ENCODE results near the gene PARD6A. TPM values are rescaled to one million over a fixed set of nuclear protein-coding genes. Genes with fewer than 3 reads are reported as not detected.

The PARD6A gene
- total and polyA plus RNA-seq, 2 donors (not counting 3 experiments of a cell fraction or from before 2014, with no cell fraction given), result 1.3 to 2.9 TPM

DNA sequence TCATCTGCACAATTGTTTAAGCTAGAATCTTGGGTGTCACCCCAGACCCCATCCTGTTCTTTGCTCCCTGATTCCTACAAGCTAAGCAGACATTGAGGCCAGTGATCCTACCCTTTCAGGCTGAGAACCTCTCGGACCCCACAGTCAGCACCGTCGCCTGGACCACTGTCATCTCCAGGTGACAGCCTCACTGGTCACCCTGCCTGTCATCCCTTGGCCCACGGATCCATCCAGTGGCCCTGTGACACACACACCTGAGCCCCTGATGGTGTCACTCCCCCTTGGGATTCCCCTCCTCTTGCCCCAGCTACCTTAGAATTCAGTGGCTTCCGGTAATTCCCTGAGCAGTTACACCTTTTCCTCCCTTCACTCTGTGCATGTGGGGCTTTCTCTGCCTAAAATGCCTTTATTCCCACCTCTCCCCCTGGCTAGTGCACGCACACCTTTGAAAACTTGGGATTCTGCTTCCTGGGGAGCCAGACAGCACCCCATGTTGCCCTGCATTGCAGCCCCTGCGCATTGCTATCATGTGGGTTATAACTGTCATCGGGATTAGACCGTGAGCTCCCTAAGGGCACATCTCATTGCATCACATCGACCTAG lies 8.8 kb downstream of the PARD6A start:
- ChIA-PET POLR2A (interaction anchor here (0.5 kb wide), 1 partner anchor 128 kb away, joined by 3 read pairs; no protein-coding TSS in a partner anchor), CTCF (interaction anchor here (5.1 to 12.7 kb wide), 2 partner anchors 123 to 148 kb away, joined by 42 to 163 read pairs; no protein-coding TSS in a partner anchor)
- intact Hi-C loops (cut with micrococcal nuclease), result no loop called here

More for the DNA sequence above, 8.8 kb downstream of the PARD6A start:
- Histone ChIP-seq H3K4me1 (ENCODE audit: control insufficient read depth, extremely low read depth, insufficient read depth, low read length) (peaks cover 31% of the 10 kb centered on the region), H3K9me3 (replicated peaks; ENCODE audit: control insufficient read depth, insufficient read depth, low read length) (no peaks in the 10 kb centered on the region), H2AFZ (ENCODE audit: low read depth, low read length) (no peak overlapping the region), H3K9ac (replicated peaks; ENCODE audit: extremely low read depth, insufficient read depth, low read length) (no peak overlapping the region), H3K9me1 (replicated peaks; ENCODE audit: control insufficient read depth, extremely low read depth, insufficient read depth, low read length) (no peaks in the 10 kb centered on the region), H4K20me1 (replicated peaks; ENCODE audit: control insufficient read depth, extremely low read depth, insufficient read depth, low read length) (no peaks in the 10 kb centered on the region), H3K4me2 (ENCODE audit: insufficient read depth, low read length) (no peak overlapping the region), H3K79me2 (ENCODE audit: control insufficient read depth, insufficient read depth, low read length) (no peaks in the 10 kb centered on the region), H3K27ac (ENCODE audit: insufficient read depth, low read depth, low read length) (no peak overlapping the region), H3K27me3 (ENCODE audit: control insufficient read depth in 2 of 2, insufficient read depth in 2 of 2, low read length in 2 of 2) (no peaks in the 10 kb centered on the region), H3K4me3 (replicated peaks in 1 of 3; ENCODE audit: insufficient read depth in 1 of 3, low read depth in 1 of 3, low read length in 3 of 3) (no peak overlapping the region), H3K36me3 (ENCODE audit: control insufficient read depth in 2 of 2, extremely low read depth in 1 of 2, insufficient read depth in 2 of 2, low read length in 2 of 2) (no peaks in the 10 kb centered on the region)
- FAIRE-seq (no peak), DNase-seq (ENCODE audit: low read depth, low spot score) (no peak)
- no TSS peak for BruUV-seq (replicated peaks)
- dilution Hi-C loops (cut with MboI; ENCODE audit: extremely low pct_ligation_motif_present, low sequenced_read_pairs), result no loop called here
- TF ChIP-seq POLR2A (IDR thresholded peaks at IDR 0.05; ENCODE audit: low read depth, low read length), result no peak
- no peak for TF ChIP-seq POLR2AphosphoS5 (IDR thresholded peaks at IDR 0.05; ENCODE audit: insufficient read depth, low read depth, low read length)
- TF ChIP-seq MYC (IDR thresholded peaks at IDR 0.05; ENCODE audit: low read depth, low read length), result no peak
- no peak for TF ChIP-seq EZH2 (IDR thresholded peaks at IDR 0.05; ENCODE audit: borderline replicate concordance, low read depth, low read length, severe bottlenecking)
- TF ChIP-seq, protein P1, sequence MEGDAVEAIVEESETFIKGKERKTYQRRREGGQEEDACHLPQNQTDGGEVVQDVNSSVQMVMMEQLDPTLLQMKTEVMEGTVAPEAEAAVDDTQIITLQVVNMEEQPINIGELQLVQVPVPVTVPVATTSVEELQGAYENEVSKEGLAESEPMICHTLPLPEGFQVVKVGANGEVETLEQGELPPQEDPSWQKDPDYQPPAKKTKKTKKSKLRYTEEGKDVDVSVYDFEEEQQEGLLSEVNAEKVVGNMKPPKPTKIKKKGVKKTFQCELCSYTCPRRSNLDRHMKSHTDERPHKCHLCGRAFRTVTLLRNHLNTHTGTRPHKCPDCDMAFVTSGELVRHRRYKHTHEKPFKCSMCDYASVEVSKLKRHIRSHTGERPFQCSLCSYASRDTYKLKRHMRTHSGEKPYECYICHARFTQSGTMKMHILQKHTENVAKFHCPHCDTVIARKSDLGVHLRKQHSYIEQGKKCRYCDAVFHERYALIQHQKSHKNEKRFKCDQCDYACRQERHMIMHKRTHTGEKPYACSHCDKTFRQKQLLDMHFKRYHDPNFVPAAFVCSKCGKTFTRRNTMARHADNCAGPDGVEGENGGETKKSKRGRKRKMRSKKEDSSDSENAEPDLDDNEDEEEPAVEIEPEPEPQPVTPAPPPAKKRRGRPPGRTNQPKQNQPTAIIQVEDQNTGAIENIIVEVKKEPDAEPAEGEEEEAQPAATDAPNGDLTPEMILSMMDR (IDR thresholded peaks at IDR 0.05; ENCODE audit: extremely low read depth in 1 of 2, insufficient read depth in 1 of 2, low read depth in 1 of 2, low read length in 2 of 2), result no peak
- TF ChIP-seq GATA2 (IDR thresholded peaks at IDR 0.05; ENCODE audit: insufficient read depth, insufficient read length, low read depth, low read length), result no peak
- TF ChIP-seq JUN (IDR thresholded peaks at IDR 0.05; ENCODE audit: borderline replicate concordance, insufficient read depth, insufficient read length, low read depth), result no peak
- TF ChIP-seq FOS (IDR thresholded peaks at IDR 0.05; ENCODE audit: borderline replicate concordance, insufficient read depth, low read length), result no peak
- TF ChIP-seq, protein P2, sequence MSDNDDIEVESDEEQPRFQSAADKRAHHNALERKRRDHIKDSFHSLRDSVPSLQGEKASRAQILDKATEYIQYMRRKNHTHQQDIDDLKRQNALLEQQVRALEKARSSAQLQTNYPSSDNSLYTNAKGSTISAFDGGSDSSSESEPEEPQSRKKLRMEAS (IDR thresholded peaks at IDR 0.05; ENCODE audit: insufficient read depth, insufficient read length), result no peak
